ENCODE results near the gene RAPGEF6.
A peak's percentile ranks its signal among the peaks of the same experiment; 100 is the strongest.

RAPGEF6 gene

GRCh38 chr5:131532031-131532640 is 102.9 kb downstream of the RAPGEF6 start:
- H3K27ac ChIP-seq: 0 out of 2 replicates have a peak overlapping the region, but pooled peaks have one; percentile 9

GRCh38 chr5:131530706-131531331 is 104.2 kb downstream of the RAPGEF6 start:
- no peak for TF ChIP-seq ZFX (IDR thresholded peaks at IDR 0.05; ENCODE audit: borderline replicate concordance)
- H3K27ac ChIP-seq: 0 out of 2 replicates have a peak overlapping the region, but pooled peaks have one; percentile 9

More at GRCh38 chr5:131532031-131532640, 102.9 kb downstream of the RAPGEF6 start:
- TF ChIP-seq CTCF (IDR thresholded peaks at IDR 0.05) (no peak), ZFX (IDR thresholded peaks at IDR 0.05; ENCODE audit: borderline replicate concordance) (no peak)

GRCh38 chr5:131528682-131529081 is 106.3 kb downstream of the RAPGEF6 start:
- no peak overlapping the region for H3K27ac ChIP-seq
- no peak for TF ChIP-seq CTCF (IDR thresholded peaks at IDR 0.05)
- no peak for TF ChIP-seq ZFX (IDR thresholded peaks at IDR 0.05; ENCODE audit: borderline replicate concordance)

- TF ChIP-seq CTCF (IDR thresholded peaks at IDR 0.05) (no peak), ZFX (IDR thresholded peaks at IDR 0.05; ENCODE audit: borderline replicate concordance) (no peak)
- no peak overlapping the region for H3K27ac ChIP-seq
Observed at GRCh38 chr5:131525805-131526204, 109.2 kb downstream of the RAPGEF6 start.

GRCh38 chr5:131524431-131524830 is 110.6 kb downstream of the RAPGEF6 start:
- no peak for TF ChIP-seq ZFX (IDR thresholded peaks at IDR 0.05; ENCODE audit: borderline replicate concordance)
- no peak for TF ChIP-seq CTCF (IDR thresholded peaks at IDR 0.05)
- no peak overlapping the region for H3K27ac ChIP-seq

GRCh38 chr5:131523500-131524185 is 111.4 kb downstream of the RAPGEF6 start:
- TF ChIP-seq ZFX (IDR thresholded peaks at IDR 0.05; ENCODE audit: borderline replicate concordance) (no peak), CTCF (IDR thresholded peaks at IDR 0.05) (no peak)
- H3K27ac ChIP-seq: no peak overlapping the region

GRCh38 chr5:131521252-131521651 is 113.8 kb downstream of the RAPGEF6 start:
- H3K27ac ChIP-seq: no peak overlapping the region
- TF ChIP-seq ZFX (IDR thresholded peaks at IDR 0.05; ENCODE audit: borderline replicate concordance) (no peak), CTCF (IDR thresholded peaks at IDR 0.05) (no peak)
